Stomach smooth muscle (tissue), 2 donors: Measurements from ENCODE around the gene MED22.
"Not testable (repeated sequence)": the region's sequence is repeated elsewhere in the genome, so short reads cannot be mapped to it uniquely, and the experiment has no call there.

ENCODE experiments used
- H3K27ac ChIP-seq: one replicate; pipeline ENCODE4 v1.7.0; 2013; ENCODE audit warnings: mild to moderate bottlenecking, low read length, inconsistent platforms
- H3K27me3 ChIP-seq, 2 donors: one replicate each; pipeline ENCODE4 v1.7.0; 2013; ENCODE audit warnings: low read length in 2 of 2; ENCODE audit not compliant: insufficient read depth in 2 of 2, control insufficient read depth in 1 of 2
- H3K36me3 ChIP-seq, 2 donors: one replicate each; pipeline ENCODE4 v1.7.0; 2013; ENCODE audit warnings: low read length in 2 of 2; ENCODE audit not compliant: control insufficient read depth in 2 of 2, insufficient read depth in 2 of 2
- H3K4me1 ChIP-seq: one replicate; pipeline ENCODE4 v1.7.0; 2013; ENCODE audit warnings: low read length; ENCODE audit not compliant: control insufficient read depth, insufficient read depth
- H3K4me3 ChIP-seq, 2 donors: one replicate each; pipeline ENCODE4 v1.7.0; 2013; ENCODE audit warnings: low read length in 2 of 2
- H3K9ac ChIP-seq, 2 donors: one replicate each; pipeline ENCODE4 v1.7.0; 2013; ENCODE audit warnings: low read length in 2 of 2, mild to moderate bottlenecking in 1 of 2
- H3K9me3 ChIP-seq, 2 donors: one replicate each; pipeline ENCODE4 v1.7.0; 2013; ENCODE audit warnings: low read length in 2 of 2; ENCODE audit not compliant: control insufficient read depth in 2 of 2
- donor health status: healthy.
- donor health status: Pancreatic carcinoma.

MED22 gene

DNA sequence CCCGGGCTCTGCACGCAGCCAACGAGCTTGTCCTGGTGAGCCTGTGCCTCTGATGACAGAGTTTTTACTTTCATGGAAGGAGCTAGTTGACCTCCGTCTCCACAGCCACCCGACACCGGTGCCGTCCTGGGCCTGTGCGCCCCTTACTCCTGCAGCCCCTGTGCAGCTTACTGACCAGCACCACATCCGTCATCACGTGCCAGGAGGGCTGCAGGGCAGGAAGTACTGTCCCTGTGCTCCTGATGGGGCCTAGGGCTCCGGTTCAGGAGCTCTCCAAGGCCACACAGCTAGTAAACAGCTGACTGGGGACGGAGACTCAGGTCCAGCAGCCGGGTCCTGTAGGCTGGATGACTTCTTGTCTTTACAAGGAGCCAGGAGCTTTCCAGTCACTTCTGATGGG, 38.4 kb upstream of the MED22 start:
- Histone ChIP-seq H3K27ac (no peak overlapping the region), H3K9ac (no peak overlapping the region), H3K27me3 (peaks cover 10 to 14% of the 10 kb centered on the region in 2 donors), H3K36me3 (no peaks in the 10 kb centered on the region), H3K4me1 (no peaks in the 10 kb centered on the region), H3K9me3 (no peaks in the 10 kb centered on the region), H3K4me3 (no peak overlapping the region)

DNA sequence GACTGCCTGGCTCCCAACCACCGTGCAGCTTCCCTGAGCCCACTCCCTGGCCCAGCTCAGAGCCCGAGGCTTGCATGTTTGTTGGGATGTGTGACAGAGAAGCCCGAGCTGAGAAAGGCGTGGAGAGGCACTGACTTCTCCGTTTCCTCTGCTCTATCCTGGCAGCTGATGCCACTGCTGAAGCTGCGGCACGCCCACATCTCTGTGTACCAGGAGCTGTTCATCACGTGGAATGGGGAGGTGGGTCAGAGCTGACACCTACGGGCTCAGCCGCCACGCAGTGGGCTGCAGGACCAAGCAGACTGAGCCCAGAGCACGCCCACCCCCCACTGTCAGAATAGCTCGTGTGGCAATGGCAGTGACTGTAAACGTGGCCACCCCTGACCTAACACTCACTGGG, 37.5 kb upstream of the MED22 start:
- H3K9me3 ChIP-seq = no peaks in the 10 kb centered on the region
- peaks cover 7 to 10% of the 10 kb centered on the region in 2 donors for H3K27me3 ChIP-seq
- no peaks in the 10 kb centered on the region for H3K36me3 ChIP-seq
- H3K4me3 ChIP-seq = no peak overlapping the region
- no peak overlapping the region for H3K9ac ChIP-seq
- H3K27ac ChIP-seq = no peak overlapping the region
- no peaks in the 10 kb centered on the region for H3K4me1 ChIP-seq

DNA sequence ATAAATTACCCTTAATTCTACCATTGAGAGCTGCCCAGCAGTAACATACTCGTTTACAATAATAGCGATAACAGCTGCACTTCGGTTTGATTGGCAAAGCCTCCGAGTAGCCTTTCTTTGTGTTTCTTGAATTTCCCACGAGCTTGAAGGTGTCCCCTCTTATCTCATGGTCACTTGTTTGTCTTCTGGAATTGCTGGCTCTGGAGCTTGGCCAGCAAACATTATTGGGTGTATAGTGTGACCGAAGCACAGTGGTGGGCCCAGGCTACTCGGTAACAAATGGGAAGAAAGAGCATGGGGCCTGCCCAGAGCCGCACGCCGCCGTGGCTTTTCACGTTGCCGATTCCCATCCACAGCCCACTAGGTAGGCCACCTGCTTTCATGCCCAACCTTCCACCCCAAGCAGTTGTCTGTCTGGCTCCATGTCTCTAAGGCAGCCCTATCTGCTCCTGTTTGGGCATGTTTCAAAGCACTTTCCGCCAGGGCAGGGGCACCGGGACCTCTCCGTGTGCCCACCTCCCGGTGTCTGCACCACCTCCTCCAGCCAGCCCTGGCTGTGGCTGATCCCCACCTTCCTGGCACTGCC, 36.9 kb upstream of the MED22 start:
- Histone ChIP-seq H3K4me1 (no peaks in the 10 kb centered on the region), H3K27me3 (peaks cover 2 to 9% of the 10 kb centered on the region in 2 donors), H3K9me3 (no peaks in the 10 kb centered on the region), H3K36me3 (no peaks in the 10 kb centered on the region), H3K4me3 (no peak overlapping the region), H3K27ac (no peak overlapping the region), H3K9ac (no peak overlapping the region)

DNA sequence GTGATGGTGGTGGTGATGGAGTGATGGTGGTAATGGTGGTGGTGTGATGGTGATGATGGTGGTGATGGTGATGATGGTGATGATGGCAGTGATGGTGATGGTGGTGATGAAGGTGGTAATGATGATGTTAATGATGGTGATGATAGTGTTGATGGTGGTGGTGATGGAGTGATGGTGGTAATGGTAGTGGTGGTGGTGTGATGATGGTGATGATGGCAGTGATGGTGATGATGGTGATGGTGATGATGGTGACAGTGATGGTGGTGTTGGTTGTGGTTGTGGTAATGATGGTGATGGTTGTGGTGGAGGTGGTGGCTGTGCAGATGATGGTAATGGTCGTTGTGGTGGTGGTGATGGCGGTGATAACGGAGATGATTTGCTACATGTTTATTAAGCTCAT, 35.5 kb upstream of the MED22 start:
- no peak overlapping the region for H3K27ac ChIP-seq
- H3K36me3 ChIP-seq = no peaks in the 10 kb centered on the region
- H3K9ac ChIP-seq = no peak overlapping the region
- H3K27me3 ChIP-seq = no peaks in the 10 kb centered on the region
- no peaks in the 10 kb centered on the region for H3K9me3 ChIP-seq
- H3K4me1 ChIP-seq = no peaks in the 10 kb centered on the region
- H3K4me3 ChIP-seq = no peak overlapping the region

DNA sequence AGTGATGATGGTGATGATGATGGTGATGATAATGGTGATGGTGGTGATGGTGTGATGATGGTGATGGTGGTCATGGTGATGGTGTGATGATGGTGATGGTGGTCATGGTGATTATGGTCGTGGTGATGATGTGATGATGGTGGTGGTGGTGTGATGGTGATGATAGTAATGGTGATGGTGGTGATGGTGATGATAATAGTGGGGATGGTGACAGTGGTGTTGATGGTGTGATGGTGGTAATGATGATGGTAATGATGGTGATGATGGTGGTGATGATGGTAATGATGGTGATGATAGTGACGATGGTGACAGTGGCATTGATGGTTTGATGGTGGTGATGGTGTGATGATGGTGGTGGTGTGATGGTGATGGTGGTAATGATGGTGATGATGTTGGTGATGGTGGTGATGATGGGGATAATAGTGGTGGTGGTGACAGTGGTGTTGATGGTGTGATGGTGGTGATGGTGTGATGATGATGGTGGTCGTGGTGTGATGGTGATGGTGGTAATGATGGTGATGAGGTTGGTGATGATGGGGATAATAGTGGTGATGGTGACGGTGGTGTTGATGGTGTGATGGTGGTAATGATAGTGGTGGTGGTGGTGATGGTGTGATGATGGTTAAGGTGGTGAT, 34.7 kb upstream of the MED22 start:
- no peaks in the 10 kb centered on the region for H3K27me3 ChIP-seq
- H3K4me3 ChIP-seq = no peak overlapping the region
- peaks cover 0 to 4% of the 10 kb centered on the region in 2 donors for H3K9me3 ChIP-seq
- H3K4me1 ChIP-seq = no peaks in the 10 kb centered on the region
- H3K9ac ChIP-seq = no peak overlapping the region
- H3K36me3 ChIP-seq = no peaks in the 10 kb centered on the region
- H3K27ac ChIP-seq = no peak overlapping the region

DNA sequence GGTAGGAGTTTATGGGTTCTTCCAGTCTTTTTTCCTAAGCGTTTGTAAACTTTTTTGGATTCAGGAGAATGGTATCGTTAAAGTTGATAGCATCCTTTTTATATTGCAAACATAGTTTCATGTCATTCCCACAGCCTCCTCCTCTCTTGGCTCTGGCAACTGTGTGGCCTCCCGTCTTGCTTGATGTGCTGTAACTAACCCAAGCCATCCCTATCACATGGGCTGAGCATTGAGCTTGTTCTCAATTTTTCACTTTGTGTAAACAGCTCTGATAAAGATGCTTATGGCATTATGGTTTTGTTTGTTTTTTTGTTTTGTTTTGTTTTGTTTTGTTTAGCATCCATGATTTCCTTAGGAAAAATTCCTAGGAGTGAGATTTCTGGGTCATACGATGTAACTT, 32.8 kb upstream of the MED22 start:
- Histone ChIP-seq H3K4me1 (peaks cover 6% of the 10 kb centered on the region), H3K27ac (no peak overlapping the region), H3K36me3 (no peaks in the 10 kb centered on the region), H3K9me3 (peaks cover 0 to 4% of the 10 kb centered on the region in 2 donors), H3K9ac (no peak overlapping the region), H3K4me3 (no peak overlapping the region), H3K27me3 (no peaks in the 10 kb centered on the region)

DNA sequence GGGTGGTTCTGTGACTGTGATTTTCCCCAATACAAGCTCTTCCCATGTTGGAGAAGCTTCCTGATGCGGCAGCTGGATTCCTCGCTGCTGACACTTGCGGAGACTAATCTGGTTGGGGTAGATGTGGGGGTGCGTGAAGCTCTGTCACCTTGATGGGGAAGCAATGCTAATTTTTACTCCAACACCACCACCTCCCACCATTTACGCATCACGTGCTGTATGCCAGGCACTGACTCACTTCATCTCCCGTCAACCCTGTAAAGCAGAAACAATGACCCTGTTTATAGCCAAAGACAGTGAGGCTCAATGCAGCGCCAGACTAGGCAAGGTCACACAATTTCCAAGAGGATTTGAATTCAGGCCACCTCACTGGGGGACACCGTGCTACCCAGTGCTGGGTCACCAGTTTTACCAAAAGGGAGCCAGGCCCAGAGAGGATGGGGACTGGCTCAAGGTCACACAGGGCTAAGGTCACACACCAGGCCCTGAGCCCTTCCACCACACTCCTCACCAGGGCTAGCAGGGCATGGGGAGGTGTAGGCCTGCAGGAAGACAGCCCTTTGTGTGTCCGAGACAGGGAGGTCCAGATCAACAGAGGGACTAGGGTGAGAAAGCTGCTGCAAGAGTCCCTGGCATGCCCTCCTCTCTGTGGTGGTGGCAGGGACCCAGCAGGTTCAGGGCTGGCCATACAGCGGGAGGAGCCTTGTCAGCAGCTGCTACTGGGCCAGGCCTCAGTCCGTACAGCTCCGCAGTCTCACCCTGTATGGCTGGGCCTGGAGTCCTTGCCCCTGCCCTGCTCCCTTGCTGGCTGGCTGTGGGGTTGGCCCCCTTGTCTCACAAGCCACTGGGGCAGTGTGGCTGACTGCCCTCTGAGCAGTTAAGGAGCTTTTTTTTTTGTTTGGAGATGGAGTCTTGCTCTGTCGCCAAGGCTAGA, 31.5 kb upstream of the MED22 start:
- no peak overlapping the region for H3K27ac ChIP-seq
- peaks cover 10% of the 10 kb centered on the region for H3K4me1 ChIP-seq
- no peaks in the 10 kb centered on the region for H3K36me3 ChIP-seq
- H3K9me3 ChIP-seq = peaks cover 0 to 4% of the 10 kb centered on the region in 2 donors
- no peak overlapping the region for H3K4me3 ChIP-seq
- no peaks in the 10 kb centered on the region for H3K27me3 ChIP-seq
- H3K9ac ChIP-seq = no peak overlapping the region

DNA sequence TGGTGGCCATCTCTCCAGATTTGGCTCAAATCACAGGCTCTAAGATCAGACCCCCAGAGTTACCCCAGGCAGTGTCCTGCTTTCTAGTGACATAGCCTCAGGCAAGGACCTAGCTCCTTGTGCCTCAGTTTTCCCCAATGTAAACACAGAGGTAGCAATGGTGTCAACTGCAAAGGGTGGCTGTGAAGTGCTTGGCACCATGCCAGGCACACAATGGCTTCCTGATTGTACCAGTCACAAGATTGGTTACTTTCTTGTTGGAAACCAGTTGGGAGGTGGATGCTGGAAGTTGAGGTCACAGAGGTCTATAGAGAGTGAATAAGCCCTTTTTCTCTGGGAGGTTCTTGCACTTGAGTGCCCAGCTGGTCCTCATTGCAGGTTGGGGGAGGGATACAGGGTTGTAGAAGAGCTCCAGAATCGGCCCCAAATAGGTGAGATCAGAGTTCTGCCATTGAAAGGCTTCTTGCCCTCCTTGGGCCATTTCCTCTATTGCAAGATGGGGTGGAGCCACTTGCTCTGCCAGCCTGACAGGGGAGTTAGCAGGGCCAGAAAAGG, 30.6 kb upstream of the MED22 start:
- H3K36me3 ChIP-seq = no peaks in the 10 kb centered on the region
- no peaks in the 10 kb centered on the region for H3K27me3 ChIP-seq
- peaks cover 0 to 4% of the 10 kb centered on the region in 2 donors for H3K9me3 ChIP-seq
- H3K4me3 ChIP-seq = no peak overlapping the region
- H3K4me1 ChIP-seq = peaks cover 15% of the 10 kb centered on the region
- no peak overlapping the region for H3K27ac ChIP-seq
- H3K9ac ChIP-seq = no peak overlapping the region

DNA sequence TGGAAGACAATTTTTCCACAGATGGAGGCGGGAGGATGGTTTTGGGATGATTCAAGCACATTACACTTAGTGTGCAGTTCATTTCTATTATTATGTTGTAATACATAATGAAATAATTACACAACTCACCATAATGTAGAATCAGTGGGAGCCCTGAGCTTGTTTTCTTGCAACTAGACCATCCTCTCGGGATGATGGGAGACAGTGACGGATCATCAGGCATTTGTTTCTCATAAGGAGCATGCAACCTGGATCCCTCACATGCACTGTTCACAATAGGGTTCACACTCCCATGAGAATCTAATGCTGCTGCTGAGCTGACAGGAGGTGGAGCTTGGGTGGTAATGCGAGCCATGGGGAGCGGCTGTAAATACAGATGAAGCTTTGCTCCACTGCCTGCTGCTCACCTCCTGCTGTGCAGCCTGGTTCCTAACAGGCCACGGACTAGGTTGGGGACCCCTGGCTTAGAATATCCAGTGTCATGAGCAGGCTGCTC, 29.8 kb upstream of the MED22 start:
- H3K4me1 ChIP-seq = peaks cover 21% of the 10 kb centered on the region
- H3K4me3 ChIP-seq = no peak overlapping the region
- no peaks in the 10 kb centered on the region for H3K27me3 ChIP-seq
- peaks cover under 1 to 3% of the 10 kb centered on the region in 2 donors for H3K36me3 ChIP-seq
- no peak overlapping the region for H3K9ac ChIP-seq
- no peak overlapping the region for H3K27ac ChIP-seq
- peaks cover 0 to 4% of the 10 kb centered on the region in 2 donors for H3K9me3 ChIP-seq

DNA sequence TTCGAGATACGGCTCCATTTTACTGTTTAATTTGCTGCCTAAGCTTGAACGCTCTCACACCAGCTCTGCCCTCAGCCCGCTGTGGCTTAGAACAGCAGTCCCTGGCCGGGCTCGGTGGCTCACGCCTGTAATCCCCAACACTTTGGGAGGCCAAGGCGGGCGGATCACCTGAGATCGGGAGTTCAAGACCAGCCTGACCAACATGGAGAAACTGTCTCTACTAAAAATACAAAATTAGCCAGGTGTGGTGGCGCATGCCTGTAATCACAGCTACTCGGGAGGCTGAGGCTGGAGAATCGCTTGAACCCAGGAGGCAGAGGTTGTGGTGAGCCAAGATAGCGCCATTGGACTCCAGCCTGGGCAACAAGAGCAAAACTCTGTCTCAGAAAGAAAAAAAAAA, 29.3 kb upstream of the MED22 start:
- not testable (repeated sequence) for H3K4me3 ChIP-seq

More for the DNA sequence above, 29.3 kb upstream of the MED22 start:
- not testable (repeated sequence) for H3K36me3 ChIP-seq, H3K27ac ChIP-seq, H3K9ac ChIP-seq, H3K27me3 ChIP-seq, H3K9me3 ChIP-seq
- H3K4me1 ChIP-seq = peaks cover 25% of the 10 kb centered on the region
